Pancreas (tissue), 10 donors: ENCODE measurements around the gene HTR3C. TPM values are rescaled to one million over a fixed set of nuclear protein-coding genes. Genes with fewer than 3 reads are reported as not detected.
"Not testable (repeated sequence)": the region's sequence is repeated elsewhere in the genome, so short reads cannot be mapped to it uniquely, and the experiment has no call there.

Experiments
- ATAC-seq, 4 donors: fragments of 200-7000 bp; cut with Tn5 transposase; one replicate each; pipeline versions ENCODE4 v1.8.0 to v1.9.1; 2020; ENCODE audit warnings: mild to moderate bottlenecking in 4 of 4, moderate library complexity in 4 of 4
- DNase-seq, 6 donors: peaks; one replicate each; pipeline ENCODE4 v3.0.0-alpha.2; 2020
- FAIRE-seq: peaks from 2 replicates; lab custom pipeline; 2012; peaks lifted over from hg19 to GRCh38; lab: Jason Lieb, UNC
- H3K27ac ChIP-seq, 4 donors: fragments of 200-600 bp; sonication (generic); 1 replicate in 3 of 4; 2 replicates in 1 of 4; pipeline versions ENCODE4 v1.5.0 to v1.8.0; 2020
- H3K27me3 ChIP-seq, 4 donors: fragments of 200-600 bp; one replicate each; pipeline ENCODE4 v1.8.0; 2021
- H3K36me3 ChIP-seq, 3 donors: fragments of 200-600 bp; sonication (generic) in 1 of 3; one replicate each; pipeline versions ENCODE4 v1.5.0 to v1.8.0; 2020 to 2021
- H3K4me1 ChIP-seq, 3 donors: fragments of 200-600 bp; one replicate each; pipeline ENCODE4 v1.8.0; 2021
- H3K4me3 ChIP-seq, 4 donors: fragments of 200-600 bp; sonication (generic) in 2 of 4; one replicate each; pipeline versions ENCODE4 v1.5.0 to v1.8.0; 2020 to 2021
- H3K9me3 ChIP-seq, 4 donors: fragments of 200-600 bp; one replicate each; pipeline ENCODE4 v1.8.0; 2021
- WGBS, 2 donors: extraction: QIAGEN DNeasy Blood & Tissue Kit; methylation state at CpG; one replicate each; pipeline ENCODE4 v1.1.7; 2013; 5-methylcytosine and 5-hydroxymethylcytosine counted together
- intact Hi-C, 3 donors: fragments of 100-400 bp; cut with DNase I; formaldehyde crosslinking; loops; one replicate each; pipeline versions ENCODE4 v1.11.1 to v1.14.2; 2022
- polyA plus RNA-seq, 2 donors: library from polyadenylated mRNA; stranded (reverse); fragments of 200-250 nt; gene quantifications; one replicate each; pipeline ENCODE4 v1.2.3, GENCODE V29; 2013
- total RNA-seq, 6 donors: library from RNA; stranded (reverse); fragmentation: NEBNext Ultra II Directional in 4 of 6; extraction: Animal tissue kit (Norgen Biotek cat#: 25700) in 4 of 6; gene quantifications; one replicate each; pipeline versions ENCODE4 v1.2.1 to v1.2.4, GENCODE V29; 2021 to 2023
- TF ChIP-seq, protein P1 (sequence below), 4 donors: fragments of 200-600 bp; sonication (generic) in 3 of 4; IDR thresholded peaks; one replicate each; pipeline versions ENCODE4 v1.5.0 to v1.8.0; 2021; ENCODE audit warnings: antibody characterized with exemption in 4 of 4
- donor health status: healthy with polysubstance abuse.
- donor health status: DM: no; HTN: no; CAD: no; lungs with moderate emphysema.
- donor health status: DM: no; HTN: no; CAD: no.
- donor health status: control.
- donor health status: control.
- donor health status: Bipolar disorder and iron deficiency.
- donor health status: DM: yes; HTN: yes; CAD: no.
- donor health status: DM: no; HTN: no; CAD: no.
- donor health status: DM: no; HTN: no; CAD: no.
- donor health status: DM: yes; HTN: yes; CAD: no.

Gene HTR3C
- total and polyA plus RNA-seq, 8 donors, result 0.09 TPM; not detected in 7

DNA sequence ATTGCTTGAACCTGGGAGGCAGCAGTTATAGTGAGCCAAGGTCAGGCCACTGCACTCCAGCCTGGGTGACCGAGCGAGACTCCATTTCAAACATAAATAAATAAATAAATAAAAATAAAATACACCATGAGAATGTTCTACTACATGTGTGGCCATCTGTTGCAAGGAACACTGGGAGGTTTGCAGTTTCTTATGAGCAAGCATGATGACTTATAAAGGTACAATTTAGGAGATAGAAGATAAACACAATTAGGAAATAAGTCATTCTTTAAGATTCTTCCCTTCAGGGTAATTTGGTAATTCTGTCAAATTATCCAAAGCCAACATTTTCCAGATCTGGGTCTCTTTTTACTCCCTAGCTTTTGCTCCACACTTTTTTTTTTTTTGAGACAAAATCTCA, 13.4 kb downstream of the HTR3C start:
- H3K4me1 ChIP-seq, result no peaks in the 10 kb centered on the region
- intact Hi-C loops, result no loop called here
- ATAC-seq (no peak), FAIRE-seq (no peak), DNase-seq (no peak)
- H3K9me3 ChIP-seq, result no peaks in the 10 kb centered on the region
- H3K27ac ChIP-seq, result no peak overlapping the region
- H3K27me3 ChIP-seq, result no peaks in the 10 kb centered on the region
- no peaks in the 10 kb centered on the region for H3K36me3 ChIP-seq
- TF ChIP-seq, protein P1, sequence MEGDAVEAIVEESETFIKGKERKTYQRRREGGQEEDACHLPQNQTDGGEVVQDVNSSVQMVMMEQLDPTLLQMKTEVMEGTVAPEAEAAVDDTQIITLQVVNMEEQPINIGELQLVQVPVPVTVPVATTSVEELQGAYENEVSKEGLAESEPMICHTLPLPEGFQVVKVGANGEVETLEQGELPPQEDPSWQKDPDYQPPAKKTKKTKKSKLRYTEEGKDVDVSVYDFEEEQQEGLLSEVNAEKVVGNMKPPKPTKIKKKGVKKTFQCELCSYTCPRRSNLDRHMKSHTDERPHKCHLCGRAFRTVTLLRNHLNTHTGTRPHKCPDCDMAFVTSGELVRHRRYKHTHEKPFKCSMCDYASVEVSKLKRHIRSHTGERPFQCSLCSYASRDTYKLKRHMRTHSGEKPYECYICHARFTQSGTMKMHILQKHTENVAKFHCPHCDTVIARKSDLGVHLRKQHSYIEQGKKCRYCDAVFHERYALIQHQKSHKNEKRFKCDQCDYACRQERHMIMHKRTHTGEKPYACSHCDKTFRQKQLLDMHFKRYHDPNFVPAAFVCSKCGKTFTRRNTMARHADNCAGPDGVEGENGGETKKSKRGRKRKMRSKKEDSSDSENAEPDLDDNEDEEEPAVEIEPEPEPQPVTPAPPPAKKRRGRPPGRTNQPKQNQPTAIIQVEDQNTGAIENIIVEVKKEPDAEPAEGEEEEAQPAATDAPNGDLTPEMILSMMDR (IDR thresholded peaks at IDR 0.05), result no peak
- no peak overlapping the region for H3K4me3 ChIP-seq
- 85 to 87% methylated on average over 2 of the region's 2 CpGs for WGBS, 2 donors

DNA sequence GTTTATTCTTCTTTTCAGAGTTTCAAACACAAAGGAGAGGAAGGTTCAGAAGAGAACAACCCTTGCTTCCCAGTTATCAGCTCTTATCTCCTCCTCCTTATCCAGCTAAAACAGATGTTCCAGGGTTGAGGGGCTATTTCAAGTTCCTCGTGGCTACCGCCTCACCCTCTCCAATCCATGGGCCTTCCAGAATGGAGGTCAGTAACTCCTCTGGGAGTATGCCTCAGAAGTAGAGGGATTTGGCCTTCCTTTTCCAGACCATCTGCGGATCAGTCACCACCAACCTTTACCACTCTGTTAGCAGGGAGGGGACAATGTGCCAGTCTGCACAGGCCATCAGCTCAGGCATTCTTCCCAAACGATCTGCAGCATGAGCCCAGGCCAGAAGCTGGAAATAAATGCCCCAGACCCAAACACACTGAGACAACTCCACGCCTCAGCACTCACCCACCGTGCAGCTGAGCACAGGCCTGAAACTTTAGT, 14.8 kb downstream of the HTR3C start:
- ATAC-seq, result no peak
- Histone ChIP-seq H3K27me3 (no peaks in the 10 kb centered on the region), H3K27ac (no peak overlapping the region), H3K4me1 (no peaks in the 10 kb centered on the region), H3K36me3 (no peaks in the 10 kb centered on the region), H3K4me3 (no peak overlapping the region), H3K9me3 (no peaks in the 10 kb centered on the region)
- TF ChIP-seq, protein P1 (IDR thresholded peaks at IDR 0.05), result no peak
- 63 to 65% methylated on average over 6 of the region's 6 CpGs for WGBS, 2 donors
- no peak for FAIRE-seq
- intact Hi-C loops, result no loop called here
- no peak for DNase-seq

DNA sequence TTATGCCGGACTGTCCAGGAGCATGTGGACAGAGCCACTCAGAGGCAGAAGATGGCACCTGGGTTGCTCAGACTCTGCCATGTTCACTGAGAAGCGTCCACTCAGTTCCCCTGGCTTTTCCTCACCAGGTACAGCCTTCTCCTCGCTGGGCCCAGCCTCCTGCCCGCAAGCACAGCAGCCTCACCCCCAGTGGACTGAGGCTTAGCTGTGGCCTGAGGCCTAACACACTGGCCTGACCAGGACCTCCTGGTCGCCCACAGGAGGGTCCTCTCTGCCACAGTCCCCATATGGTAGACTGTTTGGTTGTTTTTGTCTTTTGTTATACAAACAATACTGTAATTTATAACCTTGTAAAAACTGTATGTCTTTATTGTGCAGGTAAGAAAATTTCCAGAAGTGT, 15.5 kb downstream of the HTR3C start:
- Histone ChIP-seq H3K27me3 (no peaks in the 10 kb centered on the region), H3K27ac (no peak overlapping the region), H3K36me3 (no peaks in the 10 kb centered on the region), H3K9me3 (no peaks in the 10 kb centered on the region), H3K4me1 (no peaks in the 10 kb centered on the region), H3K4me3 (no peak overlapping the region)
- FAIRE-seq (no peak), ATAC-seq (no peak), DNase-seq (no peak)
- WGBS, 2 donors, result 88 to 93% methylated on average over 5 of the region's 5 CpGs
- intact Hi-C loops, result no loop called here
- TF ChIP-seq, protein P1 (IDR thresholded peaks at IDR 0.05), result no peak

DNA sequence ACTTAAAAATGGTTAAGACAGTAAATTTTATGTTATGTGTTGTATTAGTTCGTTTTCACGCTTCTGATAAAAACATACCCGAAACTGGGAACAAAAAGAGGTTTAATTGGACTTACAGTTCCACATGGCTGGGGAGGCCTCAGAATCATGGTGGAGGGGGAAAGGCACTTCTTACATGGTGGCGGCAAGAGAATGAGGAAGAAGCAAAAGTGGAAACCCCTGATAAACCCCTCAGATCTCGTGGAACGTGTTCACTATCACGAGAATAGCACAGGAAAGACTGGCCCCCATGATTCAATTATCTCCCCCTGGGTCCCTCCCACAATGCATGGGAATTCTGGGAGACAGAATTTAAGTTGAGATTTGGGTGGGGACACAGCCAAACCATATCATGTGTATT, 18.3 kb downstream of the HTR3C start:
- H3K9me3 ChIP-seq, FAIRE-seq, H3K4me1 ChIP-seq, H3K27ac ChIP-seq, intact Hi-C loops, H3K36me3 ChIP-seq, H3K27me3 ChIP-seq, ATAC-seq, H3K4me3 ChIP-seq, DNase-seq: not testable (repeated sequence)
- 90 to 93% methylated on average over 7 of the region's 7 CpGs for WGBS, 2 donors

DNA sequence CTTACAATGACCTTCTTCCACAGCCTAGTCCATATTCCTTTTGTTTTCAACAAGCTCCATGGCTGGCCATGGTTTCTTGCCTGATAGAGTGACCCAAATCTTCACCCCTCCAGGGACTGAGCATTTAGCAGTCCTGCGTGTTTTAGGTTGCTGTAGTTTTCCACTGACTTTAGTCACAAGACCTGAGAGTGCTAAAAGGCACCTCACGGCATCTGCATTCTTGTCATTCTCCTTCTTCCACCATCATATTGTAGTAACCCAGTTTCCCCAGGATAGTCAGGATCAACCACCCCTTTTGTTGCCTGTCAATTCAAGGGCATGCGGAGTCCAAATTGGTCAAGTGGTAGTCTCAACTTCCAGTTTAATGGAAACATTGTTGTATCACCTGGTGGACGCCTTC, 20.8 kb downstream of the HTR3C start:
- TF ChIP-seq, protein P1 (IDR thresholded peaks at IDR 0.05), result no peak
- intact Hi-C loops, result no loop called here
- H3K36me3 ChIP-seq, result no peaks in the 10 kb centered on the region
- no peak for FAIRE-seq
- no peak overlapping the region for H3K27ac ChIP-seq
- no peaks in the 10 kb centered on the region for H3K27me3 ChIP-seq
- H3K4me1 ChIP-seq, result no peaks in the 10 kb centered on the region
- no peak for DNase-seq
- no peak for ATAC-seq
- WGBS, 2 donors, result 75 to 76% methylated on average over 4 of the region's 4 CpGs
- no peak overlapping the region for H3K4me3 ChIP-seq
- no peaks in the 10 kb centered on the region for H3K9me3 ChIP-seq
